HCT116 (cell line): ENCODE data around the gene C20orf141. TPM values are rescaled to one million over a fixed set of nuclear protein-coding genes. Genes with fewer than 3 reads are reported as not detected.

Experiments used
- ATAC-seq: fragments of 200-7000 bp; cut with Tn5 transposase; 2 replicates; pipeline ENCODE4 v1.9.1; 2020; ENCODE audit warnings: mild to moderate bottlenecking, moderate library complexity
- BruUV-seq: library from RNA; stranded (reverse); fragments of 400-500 nt; replicated peaks from 2 replicates; lab custom pipeline; 2021; lab: Mats Ljungman, UMichigan
- CTCF ChIA-PET: fragments of 300-600 bp; sonication (Branson Sonifier 250); formaldehyde crosslinking; loops from one replicate; lab custom pipeline; 2021; ENCODE audit warnings: antibody characterized with exemption; lab: Charles Lee
- POLR2A ChIA-PET: fragments of 300-600, 350-600 bp; sonication (Branson Sonifier 250); formaldehyde crosslinking; loops from one replicate; lab custom pipeline; 2021; ENCODE audit warnings: antibody characterized with exemption; lab: Charles Lee
- RAD21 ChIA-PET, 2 experiments: fragments of 300-600 bp; sonication (Branson Sonifier 250); formaldehyde crosslinking; loops; one replicate each; lab custom pipeline; 2023; ENCODE audit warnings: low total read pairs in 2 of 2; ENCODE audit not compliant: uncharacterized antibody in 2 of 2, unreplicated experiment in 2 of 2, low non-redundant PET in 1 of 2; lab: Charles Lee
- DNase-seq: peaks from one replicate; pipeline ENCODE4 v3.0.0-alpha.2; 2010; ENCODE audit warnings: low read depth, low spot score
- H2AFZ ChIP-seq: fragments of 200-600 bp; shearing (Covaris generic), sonication (generic); 2 replicates; pipeline ENCODE4 v1.6.1; 2017; ENCODE audit warnings: low read depth, mixed run types, mixed read lengths, antibody characterized with exemption, low read length; ENCODE audit not compliant: poor library complexity, severe bottlenecking
- H3K27ac ChIP-seq: 2 replicates; pipeline ENCODE4 v1.5.1; 2012; ENCODE audit warnings: low read depth, low read length
- H3K27me3 ChIP-seq: fragments of 200-600 bp; sonication (generic); 2 replicates; pipeline ENCODE4 v1.6.1; 2016; ENCODE audit warnings: mixed run types, low read length, mixed read lengths; ENCODE audit not compliant: insufficient read depth
- H3K36me3 ChIP-seq, 2 experiments: fragments of 200-500 bp in 1 of 2; fragments of 200-600 bp in 1 of 2; sonication (Bioruptor generic) in 1 of 2; sonication (generic) in 1 of 2; 2 replicates each; pipeline versions ENCODE4 v1.5.1 to v1.6.1; 2014 to 2016; ENCODE audit warnings: low read length in 2 of 2, inconsistent platforms in 1 of 2, mixed read lengths in 1 of 2, mixed run types in 1 of 2; ENCODE audit not compliant: insufficient read depth in 2 of 2, control insufficient read depth in 1 of 2
- H3K4me1 ChIP-seq, 2 experiments: fragments of 200-600 bp in 1 of 2; sonication (generic) in 1 of 2; 2 replicates each; pipeline versions ENCODE4 v1.5.1 to v1.6.1; 2012 to 2017; ENCODE audit warnings: low read length in 2 of 2, inconsistent platforms in 1 of 2, mild to moderate bottlenecking in 1 of 2, mixed read lengths in 1 of 2, mixed run types in 1 of 2, moderate library complexity in 1 of 2; ENCODE audit not compliant: insufficient read depth in 2 of 2, control insufficient read depth in 1 of 2
- H3K4me2 ChIP-seq: fragments of 200-600 bp; sonication (generic); 2 replicates; pipeline ENCODE4 v1.6.1; 2017; ENCODE audit warnings: mixed run types, low read length, mixed read lengths
- H3K4me3 ChIP-seq, 2 experiments: fragments of 200-600 bp in 1 of 2; sonication (generic) in 1 of 2; replicated peaks in 1 of 2; 2 replicates each; pipeline ENCODE4 v1.5.1; 2011 to 2016; ENCODE audit warnings: low read length in 2 of 2, control low read depth in 1 of 2, low read depth in 1 of 2, mild to moderate bottlenecking in 1 of 2, mixed read lengths in 1 of 2, mixed run types in 1 of 2
- H3K79me2 ChIP-seq: fragments of 200-600 bp; sonication (generic); 2 replicates; pipeline ENCODE4 v1.6.1; 2017; ENCODE audit warnings: mild to moderate bottlenecking, mixed run types, low read length, moderate library complexity, mixed read lengths; ENCODE audit not compliant: insufficient read depth
- H3K9ac ChIP-seq: fragments of 200-600 bp; sonication (generic); 2 replicates; pipeline ENCODE4 v1.6.1; 2016; ENCODE audit warnings: low read length, mixed read lengths
- H3K9me2 ChIP-seq: fragments of 200-600 bp; sonication (generic), shearing (Covaris generic); 2 replicates; pipeline ENCODE4 v1.6.1; 2017; ENCODE audit warnings: mixed run types, mild to moderate bottlenecking, moderate library complexity; ENCODE audit not compliant: insufficient read depth
- H3K9me3 ChIP-seq, 2 experiments: fragments of 200-500 bp in 1 of 2; fragments of 200-600 bp in 1 of 2; sonication (Bioruptor generic) in 1 of 2; sonication (generic) in 1 of 2; 2 replicates each; pipeline ENCODE4 v1.6.1; 2014 to 2017; ENCODE audit warnings: low read length in 2 of 2, mixed read lengths in 2 of 2, inconsistent platforms in 1 of 2, low read depth in 1 of 2, mild to moderate bottlenecking in 1 of 2, mixed run types in 1 of 2, moderate library complexity in 1 of 2; ENCODE audit not compliant: control insufficient read depth in 1 of 2, insufficient read depth in 1 of 2
- H4K20me1 ChIP-seq: fragments of 200-600 bp; sonication (generic), shearing (Covaris generic); 2 replicates; pipeline ENCODE4 v1.6.1; 2017; ENCODE audit warnings: mixed run types, mild to moderate bottlenecking, moderate library complexity; ENCODE audit not compliant: insufficient read depth
- ATF3 ChIP-seq: IDR thresholded peaks from 2 replicates; pipeline ENCODE4 v1.6.1; 2012
- CBX3 ChIP-seq: IDR thresholded peaks from 2 replicates; pipeline ENCODE4 v1.6.1; 2012; ENCODE audit warnings: low read depth
- CEBPB ChIP-seq: IDR thresholded peaks from 2 replicates; pipeline ENCODE4 v1.6.1; 2012; ENCODE audit warnings: low read depth
- CTCF ChIP-seq, 3 experiments: fragments of 200-600 bp in 1 of 3; sonication (generic) in 1 of 3; IDR thresholded peaks in 2 of 3; conservative IDR thresholded peaks in 1 of 3; 2 replicates each; pipeline ENCODE4 v1.5.1; 2012 to 2017; ENCODE audit warnings: low read depth in 2 of 3, low read length in 2 of 3, antibody characterized with exemption in 1 of 3, borderline replicate concordance in 1 of 3, control low read depth in 1 of 3, mild to moderate bottlenecking in 1 of 3, mixed read lengths in 1 of 3, mixed run types in 1 of 3, moderate library complexity in 1 of 3; ENCODE audit not compliant: insufficient read depth in 1 of 3
- EGR1 ChIP-seq: IDR thresholded peaks from 2 replicates; pipeline ENCODE4 v1.6.1; 2012; ENCODE audit warnings: low read depth
- EZH2 ChIP-seq: fragments of 200-600 bp; sonication (generic); IDR thresholded peaks from 2 replicates; pipeline ENCODE4 v1.6.1; 2017; ENCODE audit warnings: antibody characterized with exemption, mixed run types
- EZH2phosphoT487 ChIP-seq: fragments of 200-600 bp; IDR thresholded peaks from 2 replicates; pipeline ENCODE4 v1.6.1; 2018; ENCODE audit warnings: antibody characterized with exemption, borderline replicate concordance
- FOSL1 ChIP-seq: IDR thresholded peaks from 2 replicates; pipeline ENCODE4 v1.6.1; 2012; ENCODE audit warnings: low read depth
- JUND ChIP-seq: IDR thresholded peaks from 2 replicates; pipeline ENCODE4 v1.6.1; 2012
- MAX ChIP-seq: IDR thresholded peaks from 2 replicates; pipeline ENCODE4 v1.6.1; 2012
- POLR2A ChIP-seq: IDR thresholded peaks from 2 replicates; pipeline ENCODE4 v1.7.0; 2011; ENCODE audit warnings: borderline replicate concordance; ENCODE audit not compliant: insufficient read depth, insufficient read length; ENCODE audit errors: extremely low read depth
- POLR2AphosphoS5 ChIP-seq: IDR thresholded peaks from 2 replicates; pipeline ENCODE4 v1.6.1; 2011; ENCODE audit warnings: mild to moderate bottlenecking, low read depth, low read length, moderate library complexity
- RAD21 ChIP-seq: IDR thresholded peaks from 2 replicates; pipeline ENCODE4 v1.6.1; 2012; ENCODE audit warnings: low read depth, mild to moderate bottlenecking
- SIN3A ChIP-seq: IDR thresholded peaks from 2 replicates; pipeline ENCODE4 v1.6.1; 2012; ENCODE audit warnings: low read depth
- SRF ChIP-seq: IDR thresholded peaks from 2 replicates; pipeline ENCODE4 v1.6.1; 2012; ENCODE audit warnings: low read depth
- TCF7L2 ChIP-seq: IDR thresholded peaks from 2 replicates; pipeline ENCODE4 v1.7.0; 2011; ENCODE audit warnings: borderline replicate concordance, inconsistent platforms; ENCODE audit not compliant: insufficient read depth, insufficient read length; ENCODE audit errors: extremely low read depth
- ZBTB33 ChIP-seq: IDR thresholded peaks from 2 replicates; pipeline ENCODE4 v1.6.1; 2011; ENCODE audit warnings: mild to moderate bottlenecking, low read length, moderate library complexity; ENCODE audit not compliant: insufficient replicate concordance; ENCODE audit errors: extremely low read depth
- ZFX ChIP-seq: fragments of 450-650 bp; IDR thresholded peaks from 2 replicates; pipeline ENCODE4 v1.6.1; 2017
- ZNF274 ChIP-seq: fragments of 200-500 bp; sonication (Bioruptor generic); IDR thresholded peaks from 2 replicates; pipeline ENCODE4 v1.6.1; 2014; ENCODE audit warnings: mild to moderate bottlenecking, low read depth, low read length, inconsistent platforms
- intact Hi-C: fragments of 100-400 bp; cut with micrococcal nuclease; formaldehyde crosslinking; loops from 2 replicates; pipeline ENCODE4 v1.10.0; 2022
- total RNA-seq: library from RNA; stranded (reverse); gene quantifications from one replicate; pipeline ENCODE4 v1.2.1, GENCODE V29; 2021; ENCODE audit not compliant: unreplicated experiment

C20orf141 gene
- total RNA-seq, 1 experiment from 2014 or later = not detected

- no peak for DNase-seq
- ChIA-PET CTCF (no interaction called here), RAD21 (no interaction called here), POLR2A (no interaction called here)
- Histone ChIP-seq H3K4me2 (no peak overlapping the region), H3K9ac (no peak overlapping the region), H3K27ac (no peak overlapping the region), H3K4me1 (no peaks in the 10 kb centered on the region), H3K27me3 (no peaks in the 10 kb centered on the region), H3K79me2 (no peaks in the 10 kb centered on the region), H3K4me3 (no peak overlapping the region), H3K9me2 (no peaks in the 10 kb centered on the region), H4K20me1 (no peaks in the 10 kb centered on the region), H2AFZ (no peak overlapping the region), H3K36me3 (no peaks in the 10 kb centered on the region), H3K9me3 (no peaks in the 10 kb centered on the region)
- no TSS peak for BruUV-seq
- no peak for ATAC-seq
- intact Hi-C loops = no loop called here
- no peak for TF ChIP-seq POLR2AphosphoS5
- no peak for TF ChIP-seq ATF3
- TF ChIP-seq JUND = no peak
- no peak for TF ChIP-seq TCF7L2
- no peak for TF ChIP-seq ZNF274
- no peak for TF ChIP-seq ZFX
- TF ChIP-seq EZH2phosphoT487 = no peak
- TF ChIP-seq SIN3A = no peak
- no peak for TF ChIP-seq FOSL1
- TF ChIP-seq CBX3 = no peak
- no peak for TF ChIP-seq POLR2A
- no peak for TF ChIP-seq ZBTB33
- TF ChIP-seq EZH2 = no peak
- TF ChIP-seq CTCF (IDR thresholded peaks at IDR 0.05 in 2 of 3, conservative IDR thresholded peaks at IDR 0.05 in 1 of 3; ENCODE audit: borderline replicate concordance in 1 of 3, insufficient read depth in 1 of 3, low read depth in 2 of 3, low read length in 2 of 3) = no peak
- TF ChIP-seq SRF = no peak
- no peak for TF ChIP-seq CEBPB
- no peak for TF ChIP-seq EGR1
- TF ChIP-seq MAX = no peak
- TF ChIP-seq RAD21 = no peak
Measured at GRCh38 chr20:2775139-2775538, 39.6 kb upstream of the C20orf141 start.
